ENCODE measurements around the gene SLC66A3. TPM values are rescaled to one million over a fixed set of nuclear protein-coding genes. Genes with fewer than 3 reads are reported as not detected.

SLC66A3 gene
- polyA plus RNA-seq, 4 donors, result 22.2 to 29.0 (median 26.5) TPM

- DNase-seq (ENCODE audit: low read depth in 4 of 4, low spot score in 3 of 4), result no peak
Observed at GRCh38 chr2:11133936-11134320, 21.3 kb upstream of the SLC66A3 start.

- DNase-seq (ENCODE audit: low read depth in 4 of 4, low spot score in 3 of 4), result no peak
Observed at GRCh38 chr2:11134349-11134748, 20.9 kb upstream of the SLC66A3 start.

GRCh38 chr2:11140492-11140891 is 14.8 kb upstream of the SLC66A3 start:
- no peak for DNase-seq (ENCODE audit: low read depth in 4 of 4, low spot score in 3 of 4)

GRCh38 chr2:11141319-11141718 is 13.9 kb upstream of the SLC66A3 start:
- no peak for DNase-seq (ENCODE audit: low read depth in 4 of 4, low spot score in 3 of 4)

GRCh38 chr2:11142330-11142729 is 12.9 kb upstream of the SLC66A3 start:
- DNase-seq (ENCODE audit: low read depth in 4 of 4, low spot score in 3 of 4), result no peak

GRCh38 chr2:11142987-11143386 is 12.3 kb upstream of the SLC66A3 start:
- DNase-seq (ENCODE audit: low read depth in 4 of 4, low spot score in 3 of 4), result no peak

- no peak for DNase-seq (ENCODE audit: low read depth in 4 of 4, low spot score in 3 of 4)
Observed at GRCh38 chr2:11144077-11144737, 11.1 kb upstream of the SLC66A3 start.

- DNase-seq (ENCODE audit: low read depth in 4 of 4, low spot score in 3 of 4), result no peak
Observed at GRCh38 chr2:11144738-11145079, 10.6 kb upstream of the SLC66A3 start.

GRCh38 chr2:11145350-11145749 is 9.9 kb upstream of the SLC66A3 start:
- DNase-seq (ENCODE audit: low read depth in 4 of 4, low spot score in 3 of 4), result no peak

- no peak for DNase-seq (ENCODE audit: low read depth in 4 of 4, low spot score in 3 of 4)
Observed at GRCh38 chr2:11146076-11146475, 9.2 kb upstream of the SLC66A3 start.

- no peak for DNase-seq (ENCODE audit: low read depth in 4 of 4, low spot score in 3 of 4)
Observed at GRCh38 chr2:11147263-11147662, 8.0 kb upstream of the SLC66A3 start.

GRCh38 chr2:11152591-11152990 is 2.7 kb upstream of the SLC66A3 start:
- no peak for DNase-seq (ENCODE audit: low read depth in 4 of 4, low spot score in 3 of 4)

GRCh38 chr2:11154016-11154922 is 998 bp upstream of the SLC66A3 start:
- DNase-seq (ENCODE audit: low read depth in 4 of 4, low spot score in 3 of 4), result no peak

- peak; percentile 84 to 92 (median 86) for DNase-seq (ENCODE audit: low read depth in 4 of 4, low spot score in 3 of 4)
Observed at GRCh38 chr2:11154923-11155380, 315 bp upstream of the SLC66A3 start.

- DNase-seq (ENCODE audit: low read depth in 4 of 4, low spot score in 3 of 4), result no peak
Observed at GRCh38 chr2:11156396-11157075, 1.3 kb downstream of the SLC66A3 start.

- DNase-seq (ENCODE audit: low read depth in 4 of 4, low spot score in 3 of 4), result no peak
Observed at GRCh38 chr2:11157296-11157695, 2.0 kb downstream of the SLC66A3 start.

- no peak for DNase-seq (ENCODE audit: low read depth in 4 of 4, low spot score in 3 of 4)
Observed at GRCh38 chr2:11157731-11158130, 2.5 kb downstream of the SLC66A3 start.

GRCh38 chr2:11158916-11159573 is 3.8 kb downstream of the SLC66A3 start:
- no peak for DNase-seq (ENCODE audit: low read depth in 4 of 4, low spot score in 3 of 4)

GRCh38 chr2:11159574-11160170 is 4.4 kb downstream of the SLC66A3 start:
- no peak for DNase-seq (ENCODE audit: low read depth in 4 of 4, low spot score in 3 of 4)

GRCh38 chr2:11160256-11160655 is 5.0 kb downstream of the SLC66A3 start:
- DNase-seq (ENCODE audit: low read depth in 4 of 4, low spot score in 3 of 4), result no peak

Measured in right renal pelvis (tissue), 4 donors.